GM19035 (cell line): ENCODE measurements around the gene ZNF35.

Source experiments
- ATAC-seq: cut with Tn5 transposase; IDR thresholded peaks from one replicate; pipeline ENCODE4 v1.9.1; 2021; ENCODE audit not compliant: unreplicated experiment

ZNF35 gene

DNA sequence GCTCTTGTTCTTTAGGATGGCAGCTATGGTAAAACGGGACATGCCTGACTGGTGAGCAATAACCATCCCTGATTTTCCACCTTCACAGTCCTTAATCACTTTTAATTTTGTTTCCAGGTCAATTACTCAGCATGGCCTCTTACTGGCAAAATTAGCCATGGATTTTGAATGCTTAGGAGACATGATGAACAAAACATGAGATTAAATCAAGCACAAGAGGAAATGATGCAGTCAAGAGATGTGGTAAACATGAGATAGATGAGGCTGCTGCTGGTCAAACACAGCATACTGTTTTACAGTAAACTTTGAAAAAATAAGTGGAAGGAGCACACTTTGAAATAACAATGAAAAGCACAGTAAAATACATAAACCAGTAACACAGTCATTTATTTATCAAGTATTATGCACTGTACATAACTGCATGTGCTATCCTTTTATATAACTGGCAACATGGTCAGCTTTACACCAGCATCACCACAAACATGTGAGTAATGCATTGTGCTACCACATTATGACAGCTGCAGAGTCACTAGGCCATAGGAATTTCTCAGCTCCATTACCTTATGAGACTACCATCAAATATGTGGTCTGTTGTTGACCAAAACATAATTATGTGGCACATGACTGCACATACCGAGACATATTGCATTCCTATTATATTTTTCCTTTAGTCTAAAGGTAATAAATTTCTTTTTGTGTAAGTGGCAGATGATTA lies 33.8 kb downstream of the ZNF35 start:
- ATAC-seq = no peak

DNA sequence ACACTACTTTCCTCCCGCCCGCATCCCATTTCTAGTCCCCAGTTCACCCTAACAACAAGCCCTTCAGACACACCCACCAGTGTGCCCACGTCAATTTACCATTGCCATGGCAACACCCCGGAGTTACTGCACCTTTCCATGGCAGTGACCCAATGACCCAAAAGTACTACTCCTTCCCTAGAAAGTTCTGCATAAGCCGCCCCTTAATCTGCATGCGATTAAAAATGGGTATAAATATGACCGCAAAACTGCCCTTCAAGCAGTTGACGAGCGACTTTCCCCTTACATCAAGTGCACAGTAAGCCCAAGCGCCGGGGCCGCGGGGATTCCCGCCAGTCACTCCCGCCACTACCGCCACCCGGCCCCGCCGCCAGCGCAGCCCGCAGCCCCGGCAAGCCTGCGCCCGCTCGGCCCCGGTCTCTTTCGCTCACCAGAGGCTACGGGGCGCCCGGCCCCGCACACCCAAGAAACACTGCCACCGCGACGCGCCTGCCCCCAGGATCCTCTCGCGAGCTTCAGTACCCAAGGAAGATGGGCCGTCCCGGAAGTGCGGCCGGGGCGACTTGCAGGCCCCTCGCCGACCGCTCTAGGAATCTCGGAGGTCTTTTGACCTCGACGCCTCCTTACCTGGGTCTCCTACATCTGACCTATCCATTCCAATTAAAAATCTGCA lies 36.7 kb downstream of the ZNF35 start:
- peak; percentile 89 for ATAC-seq

DNA sequence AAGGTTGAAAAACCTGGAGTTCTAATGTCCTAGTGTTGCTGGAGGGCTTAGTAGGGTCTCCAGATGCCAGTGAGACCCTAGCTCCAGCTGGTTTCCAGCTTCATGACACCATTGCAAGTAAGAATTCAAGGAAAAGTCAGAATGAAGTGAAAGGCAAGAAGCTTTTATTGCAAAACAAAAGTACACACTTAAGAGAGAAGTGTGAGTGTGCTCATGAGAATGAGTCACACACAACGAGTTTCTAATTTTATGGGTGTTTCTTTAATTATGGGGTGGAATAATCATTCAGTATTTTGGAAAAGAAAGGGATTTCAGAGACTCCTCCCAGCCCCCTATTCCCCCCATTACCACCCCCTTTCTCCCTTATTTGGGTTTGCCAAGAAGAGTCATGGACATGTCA lies 39.4 kb downstream of the ZNF35 start:
- ATAC-seq = no peak
